ENCODE measurements around the gene KCNC3.

KCNC3 gene

GRCh38 chr19:50309396-50310125 lies 19.6 kb downstream of the KCNC3 start:
- DNase-seq = no peak

- DNase-seq = no peak
These were observed 20.2 kb downstream of the KCNC3 start for GRCh38 chr19:50308991-50309390.

GRCh38 chr19:50303558-50303957 lies 25.6 kb downstream of the KCNC3 start:
- DNase-seq = no peak

DNA sequence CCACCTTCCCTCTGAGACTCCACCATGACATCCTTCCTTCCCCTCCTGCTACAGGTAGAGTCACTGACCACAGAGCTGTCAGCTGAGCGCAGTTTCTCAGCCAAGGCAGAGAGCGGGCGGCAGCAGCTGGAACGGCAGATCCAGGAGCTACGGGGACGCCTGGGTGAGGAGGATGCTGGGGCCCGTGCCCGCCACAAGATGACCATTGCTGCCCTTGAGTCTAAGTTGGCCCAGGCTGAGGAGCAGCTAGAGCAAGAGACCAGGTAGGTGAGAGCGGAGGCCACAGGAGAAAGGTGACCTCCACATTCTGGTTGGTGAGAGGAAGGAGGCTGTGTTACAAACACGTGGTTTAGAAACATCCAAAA lies 27.6 kb downstream of the KCNC3 start:
- DNase-seq = no peak

- no peak for DNase-seq
These were observed 28.2 kb downstream of the KCNC3 start for GRCh38 chr19:50300814-50301606.

DNA sequence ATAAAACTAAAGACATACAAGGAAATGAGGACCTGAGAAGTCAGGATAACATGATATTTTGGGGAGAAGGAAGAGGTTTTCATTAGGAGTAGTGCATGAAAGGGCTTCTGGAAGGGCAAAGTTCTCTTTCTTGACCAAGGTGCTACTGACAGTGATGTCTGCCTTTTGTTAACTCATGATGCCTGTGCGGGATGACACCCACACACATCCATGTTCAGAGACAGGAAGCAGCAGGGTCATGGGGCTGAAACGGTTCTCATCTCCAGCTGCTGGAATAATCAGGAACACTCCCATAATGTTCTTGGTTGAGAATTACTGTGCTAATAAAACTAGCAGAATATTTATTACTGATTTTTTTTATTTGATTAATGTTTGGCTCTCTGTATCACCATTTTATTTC lies 29.1 kb downstream of the KCNC3 start:
- DNase-seq = no peak

- no peak for DNase-seq
These were observed 35.7 kb downstream of the KCNC3 start for GRCh38 chr19:50293263-50294004.

GRCh38 chr19:50292216-50292827 lies 36.9 kb downstream of the KCNC3 start:
- no peak for DNase-seq

GRCh38 chr19:50290775-50291174 lies 38.4 kb downstream of the KCNC3 start:
- no peak for DNase-seq

GRCh38 chr19:50290011-50290410 lies 39.2 kb downstream of the KCNC3 start:
- DNase-seq = no peak

GRCh38 chr19:50288954-50289353 lies 40.2 kb downstream of the KCNC3 start:
- no peak for DNase-seq

- DNase-seq = no peak
These were observed 41.8 kb downstream of the KCNC3 start for GRCh38 chr19:50287331-50287730.

- no peak for DNase-seq
These were observed 42.7 kb downstream of the KCNC3 start for GRCh38 chr19:50286443-50286842.

GRCh38 chr19:50285833-50286232 lies 43.3 kb downstream of the KCNC3 start:
- no peak for DNase-seq

DNA sequence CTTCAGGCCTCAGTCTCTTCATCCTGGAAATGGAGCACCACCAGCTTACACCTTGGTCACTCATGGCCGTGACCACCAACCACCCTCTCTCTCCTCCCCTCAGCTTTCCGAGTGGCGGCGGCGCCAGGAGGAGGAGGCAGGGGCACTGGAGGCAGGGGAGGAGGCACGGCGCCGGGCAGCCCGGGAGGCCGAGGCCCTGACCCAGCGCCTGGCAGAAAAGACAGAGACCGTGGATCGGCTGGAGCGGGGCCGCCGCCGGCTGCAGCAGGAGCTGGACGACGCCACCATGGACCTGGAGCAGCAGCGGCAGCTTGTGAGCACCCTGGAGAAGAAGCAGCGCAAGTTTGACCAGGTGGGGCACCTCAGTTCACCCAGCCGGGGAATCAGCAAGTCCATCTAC lies 47.7 kb downstream of the KCNC3 start:
- no peak for DNase-seq

DNA sequence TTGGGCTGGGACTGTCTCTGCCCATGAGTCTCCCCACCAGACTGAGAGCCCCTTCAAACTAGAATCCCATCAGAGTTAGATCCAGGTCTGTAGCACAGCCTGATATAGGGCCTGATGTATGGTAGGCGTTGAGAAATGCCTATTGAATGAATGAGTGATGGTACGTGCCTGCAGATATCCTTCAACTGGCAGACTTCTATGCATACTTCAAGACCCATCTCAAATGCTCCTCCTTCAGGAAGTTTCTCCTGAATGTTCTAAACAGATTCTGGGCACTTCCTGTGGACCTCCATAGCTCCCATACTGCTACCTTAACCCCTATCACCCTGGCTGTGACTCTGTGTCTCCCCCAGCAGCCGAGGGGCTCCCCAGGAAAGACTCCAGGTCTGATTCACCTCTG lies 48.2 kb downstream of the KCNC3 start:
- DNase-seq = no peak

DNA sequence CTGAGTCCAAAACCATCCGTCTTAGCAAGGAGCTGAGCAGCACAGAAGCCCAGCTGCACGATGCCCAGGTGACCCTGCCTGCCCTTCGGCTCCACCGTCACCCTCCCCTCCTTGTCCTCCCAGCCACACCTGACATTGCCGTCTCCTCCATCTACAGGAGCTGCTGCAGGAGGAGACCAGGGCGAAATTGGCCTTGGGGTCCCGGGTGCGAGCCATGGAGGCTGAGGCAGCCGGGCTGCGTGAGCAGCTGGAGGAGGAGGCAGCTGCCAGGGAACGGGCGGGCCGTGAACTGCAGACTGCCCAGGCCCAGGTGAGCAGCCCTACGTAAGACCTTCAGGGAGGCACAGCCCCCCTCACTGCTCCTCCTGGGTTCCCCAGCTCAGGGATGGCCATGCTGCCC lies 49.1 kb downstream of the KCNC3 start:
- no peak for DNase-seq

DNA sequence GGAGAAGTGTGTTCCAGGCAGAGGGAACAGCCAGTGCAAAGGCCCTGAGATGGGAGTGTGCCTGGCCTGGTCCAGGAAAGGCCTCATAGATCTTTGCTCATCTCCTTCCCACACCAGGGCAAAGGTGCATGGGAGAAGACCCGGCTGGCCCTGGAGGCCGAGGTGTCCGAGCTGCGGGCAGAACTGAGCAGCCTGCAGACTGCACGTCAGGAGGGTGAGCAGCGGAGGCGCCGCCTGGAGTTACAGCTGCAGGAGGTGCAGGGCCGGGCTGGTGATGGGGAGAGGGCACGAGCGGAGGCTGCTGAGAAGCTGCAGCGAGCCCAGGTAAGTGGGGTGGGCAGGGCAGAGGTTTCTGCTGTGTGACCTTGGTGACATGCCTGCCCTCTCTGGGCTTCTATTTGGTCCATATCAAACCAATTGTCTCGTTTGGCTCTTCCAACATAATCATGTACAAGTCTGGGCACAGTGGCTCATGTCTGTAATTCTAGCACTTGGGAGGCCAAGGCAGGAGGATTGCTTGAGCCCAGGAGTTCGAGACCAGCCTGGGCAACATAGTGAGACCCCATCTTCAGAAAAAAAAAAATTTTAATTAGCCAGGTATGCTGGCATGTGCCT lies 51.1 kb downstream of the KCNC3 start:
- DNase-seq = no peak

- no peak for DNase-seq
These were observed 52.7 kb downstream of the KCNC3 start for GRCh38 chr19:50276370-50277063.

- DNase-seq = no peak
These were observed 53.4 kb downstream of the KCNC3 start for GRCh38 chr19:50275577-50276368.

GRCh38 chr19:50273821-50274220 lies 55.4 kb downstream of the KCNC3 start:
- DNase-seq = no peak
